Neural cell (in vitro differentiated cells): Measurements from ENCODE around the gene KIF12. TPM values are rescaled to one million over a fixed set of nuclear protein-coding genes. Genes with fewer than 3 reads are reported as not detected.

Source experiments
- H2AFZ ChIP-seq: fragments of 200-600, 300-800 bp; sonication (generic), shearing (Covaris generic); 2 replicates; pipeline ENCODE4 v1.6.0; 2014; ENCODE audit warnings: low read depth, mild to moderate bottlenecking, antibody characterized with exemption, low read length, moderate library complexity
- H3F3A ChIP-seq: fragments of 200-600 bp; shearing (Covaris generic); 2 replicates; pipeline ENCODE4 v1.6.1; 2016; ENCODE audit warnings: mild to moderate bottlenecking, moderate library complexity, mixed read lengths, antibody characterized with exemption, low read length; ENCODE audit not compliant: insufficient read depth, poor library complexity, severe bottlenecking
- H3K27ac ChIP-seq: fragments of 200-600, 300-800 bp; sonication (generic), shearing (Covaris generic); 2 replicates; pipeline ENCODE4 v1.5.1; 2014; ENCODE audit warnings: mild to moderate bottlenecking, low read length, moderate library complexity
- H3K27me3 ChIP-seq: fragments of 300-800, 200-600 bp; sonication (generic), shearing (Covaris generic); 2 replicates; pipeline ENCODE4 v1.6.0; 2014; ENCODE audit warnings: mild to moderate bottlenecking, low read depth, low read length, moderate library complexity; ENCODE audit not compliant: insufficient read depth
- H3K36me3 ChIP-seq: fragments of 300-800, 200-600 bp; sonication (generic), shearing (Covaris generic); 2 replicates; pipeline ENCODE4 v1.5.1; 2014; ENCODE audit warnings: mild to moderate bottlenecking, antibody characterized with exemption, low read length, moderate library complexity; ENCODE audit not compliant: insufficient read depth
- H3K4me2 ChIP-seq: fragments of 300-800, 200-600 bp; sonication (generic), shearing (Covaris generic); 2 replicates; pipeline ENCODE4 v1.6.0; 2014; ENCODE audit warnings: mild to moderate bottlenecking, low read length
- H3K4me3 ChIP-seq: fragments of 300-800, 200-600 bp; sonication (generic), shearing (Covaris generic); 2 replicates; pipeline ENCODE4 v1.5.1; 2014; ENCODE audit warnings: mild to moderate bottlenecking, low read length, moderate library complexity
- H3K79me2 ChIP-seq: fragments of 200-600 bp; shearing (Covaris generic); replicated peaks from 2 replicates; pipeline ENCODE4 v1.6.0; 2014; ENCODE audit warnings: mild to moderate bottlenecking, low read length, moderate library complexity; ENCODE audit not compliant: insufficient read depth
- H3K9ac ChIP-seq: fragments of 300-800, 200-600 bp; sonication (generic), shearing (Covaris generic); 2 replicates; pipeline ENCODE4 v1.6.1; 2016; ENCODE audit warnings: mild to moderate bottlenecking, low read length, mixed read lengths
- H3K9me2 ChIP-seq: fragments of 200-600 bp; shearing (Covaris generic); 2 replicates; pipeline ENCODE4 v1.6.1; 2016; ENCODE audit warnings: mild to moderate bottlenecking, low read length, mixed read lengths; ENCODE audit not compliant: insufficient read depth
- H3K9me3 ChIP-seq: fragments of 200-600, 300-800 bp; sonication (generic), shearing (Covaris generic); 2 replicates; pipeline ENCODE4 v1.6.1; 2016; ENCODE audit warnings: mild to moderate bottlenecking, mixed run types, low read length, moderate library complexity, mixed read lengths
- H4K20me1 ChIP-seq: fragments of 200-600 bp; shearing (Covaris generic); 2 replicates; pipeline ENCODE4 v1.6.1; 2016; ENCODE audit warnings: mild to moderate bottlenecking, mixed run types; ENCODE audit not compliant: insufficient read depth
- EP300 ChIP-seq: fragments of 450-650 bp; conservative IDR thresholded peaks from 2 replicates; pipeline ENCODE4 v1.6.1; 2014; ENCODE audit warnings: antibody characterized with exemption, mild to moderate bottlenecking, moderate library complexity; ENCODE audit not compliant: poor library complexity, severe bottlenecking
- EZH2 ChIP-seq: fragments of 200-600, 300-800 bp; shearing (Covaris generic), sonication (generic); IDR thresholded peaks from 2 replicates; pipeline ENCODE4 v1.6.1; 2014; ENCODE audit warnings: antibody characterized with exemption, low read length, borderline replicate concordance, mild to moderate bottlenecking; ENCODE audit not compliant: insufficient read depth, poor library complexity, severe bottlenecking
- MXI1 ChIP-seq: fragments of 450-650 bp; conservative IDR thresholded peaks from 2 replicates; pipeline ENCODE4 v1.6.1; 2014; ENCODE audit warnings: antibody characterized with exemption, mild to moderate bottlenecking; ENCODE audit not compliant: poor library complexity, severe bottlenecking
- POLR2AphosphoS5 ChIP-seq: IDR thresholded peaks from 2 replicates; pipeline ENCODE4 v1.6.1; 2012
- RAD21 ChIP-seq: fragments of 450-650 bp; conservative IDR thresholded peaks from 2 replicates; pipeline ENCODE4 v1.6.1; 2014; ENCODE audit warnings: antibody characterized with exemption, mild to moderate bottlenecking, moderate library complexity
- SMC3 ChIP-seq: fragments of 450-650 bp; conservative IDR thresholded peaks from 2 replicates; pipeline ENCODE4 v1.6.1; 2014; ENCODE audit warnings: antibody characterized with exemption, mild to moderate bottlenecking, moderate library complexity; ENCODE audit not compliant: poor library complexity
- TAF1 ChIP-seq: IDR thresholded peaks from 2 replicates; pipeline ENCODE4 v1.6.1; 2012; ENCODE audit warnings: low read depth
- polyA plus RNA-seq: library from polyadenylated mRNA; depleted of rRNA; stranded (reverse); fragments of >200 nt; gene quantifications from 2 replicates; pipeline ENCODE4 v1.2.3, GENCODE V29; 2014
- TF ChIP-seq, protein P1 (sequence below): fragments of 450-650 bp; IDR thresholded peaks from 2 replicates; pipeline ENCODE4 v1.5.1; 2014; ENCODE audit warnings: antibody characterized with exemption, mild to moderate bottlenecking, moderate library complexity; ENCODE audit not compliant: poor library complexity, severe bottlenecking
- TF ChIP-seq, protein P2 (sequence below): IDR thresholded peaks from 2 replicates; pipeline ENCODE4 v1.6.1; 2012; ENCODE audit warnings: borderline replicate concordance

Gene KIF12
- polyA plus RNA-seq, 1 donor from 2014 or later = not detected

DNA sequence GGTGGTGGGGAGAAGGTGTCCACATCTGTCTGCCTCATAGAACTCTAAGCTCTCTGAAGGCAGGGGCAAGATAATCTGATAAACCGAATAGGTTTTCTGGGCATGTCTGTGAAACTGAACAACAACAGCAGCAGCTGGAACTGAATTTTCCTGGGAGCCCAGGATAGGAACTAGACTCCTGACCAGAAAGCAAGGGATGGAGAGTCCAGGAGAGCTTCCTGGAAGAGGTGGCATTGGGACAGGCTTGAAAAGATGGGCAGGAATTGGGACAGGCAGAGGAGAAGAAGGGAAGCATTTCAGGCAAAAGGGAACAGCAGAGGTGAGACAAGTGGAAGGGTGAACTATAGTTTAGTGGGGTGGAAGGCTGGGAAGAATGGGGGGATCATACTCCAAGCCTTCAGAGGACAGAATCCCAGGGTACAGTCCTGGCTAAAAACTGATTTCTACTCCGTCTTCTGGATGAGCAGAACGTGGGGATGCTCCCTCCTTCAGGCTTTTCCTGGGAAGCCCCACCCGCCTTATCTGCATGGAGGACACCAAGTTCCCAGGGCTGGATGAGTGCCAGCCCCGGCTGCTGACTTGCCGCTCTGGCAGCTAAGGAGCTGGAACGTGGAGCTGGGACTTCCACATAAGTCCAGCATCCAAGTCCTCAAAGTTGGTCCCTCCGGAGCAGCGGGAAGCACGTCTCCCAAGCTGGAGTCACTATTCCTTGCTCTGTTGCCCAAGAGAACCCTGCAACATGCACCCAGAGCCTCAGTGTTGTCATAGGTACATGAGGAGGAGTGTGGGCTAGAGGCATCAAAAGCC lies 13.9 kb upstream of the KIF12 start:
- Histone ChIP-seq H2AFZ (no peak overlapping the region), H3K36me3 (no peaks in the 10 kb centered on the region), H3K27me3 (no peaks in the 10 kb centered on the region), H3K4me2 (no peak overlapping the region), H3K4me3 (no peak overlapping the region), H3K9me2 (no peaks in the 10 kb centered on the region), H4K20me1 (no peaks in the 10 kb centered on the region), H3K27ac (no peak overlapping the region), H3K9me3 (no peaks in the 10 kb centered on the region), H3K79me2 (no peaks in the 10 kb centered on the region), H3K9ac (no peak overlapping the region), H3F3A (no peaks in the 10 kb centered on the region)
- TF ChIP-seq EP300 (no peak), TAF1 (no peak), EZH2 (no peak), MXI1 (no peak), RAD21 (no peak), SMC3 (no peak), POLR2AphosphoS5 (no peak)
- TF ChIP-seq, protein P1, sequence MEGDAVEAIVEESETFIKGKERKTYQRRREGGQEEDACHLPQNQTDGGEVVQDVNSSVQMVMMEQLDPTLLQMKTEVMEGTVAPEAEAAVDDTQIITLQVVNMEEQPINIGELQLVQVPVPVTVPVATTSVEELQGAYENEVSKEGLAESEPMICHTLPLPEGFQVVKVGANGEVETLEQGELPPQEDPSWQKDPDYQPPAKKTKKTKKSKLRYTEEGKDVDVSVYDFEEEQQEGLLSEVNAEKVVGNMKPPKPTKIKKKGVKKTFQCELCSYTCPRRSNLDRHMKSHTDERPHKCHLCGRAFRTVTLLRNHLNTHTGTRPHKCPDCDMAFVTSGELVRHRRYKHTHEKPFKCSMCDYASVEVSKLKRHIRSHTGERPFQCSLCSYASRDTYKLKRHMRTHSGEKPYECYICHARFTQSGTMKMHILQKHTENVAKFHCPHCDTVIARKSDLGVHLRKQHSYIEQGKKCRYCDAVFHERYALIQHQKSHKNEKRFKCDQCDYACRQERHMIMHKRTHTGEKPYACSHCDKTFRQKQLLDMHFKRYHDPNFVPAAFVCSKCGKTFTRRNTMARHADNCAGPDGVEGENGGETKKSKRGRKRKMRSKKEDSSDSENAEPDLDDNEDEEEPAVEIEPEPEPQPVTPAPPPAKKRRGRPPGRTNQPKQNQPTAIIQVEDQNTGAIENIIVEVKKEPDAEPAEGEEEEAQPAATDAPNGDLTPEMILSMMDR = no peak
- TF ChIP-seq, protein P2, sequence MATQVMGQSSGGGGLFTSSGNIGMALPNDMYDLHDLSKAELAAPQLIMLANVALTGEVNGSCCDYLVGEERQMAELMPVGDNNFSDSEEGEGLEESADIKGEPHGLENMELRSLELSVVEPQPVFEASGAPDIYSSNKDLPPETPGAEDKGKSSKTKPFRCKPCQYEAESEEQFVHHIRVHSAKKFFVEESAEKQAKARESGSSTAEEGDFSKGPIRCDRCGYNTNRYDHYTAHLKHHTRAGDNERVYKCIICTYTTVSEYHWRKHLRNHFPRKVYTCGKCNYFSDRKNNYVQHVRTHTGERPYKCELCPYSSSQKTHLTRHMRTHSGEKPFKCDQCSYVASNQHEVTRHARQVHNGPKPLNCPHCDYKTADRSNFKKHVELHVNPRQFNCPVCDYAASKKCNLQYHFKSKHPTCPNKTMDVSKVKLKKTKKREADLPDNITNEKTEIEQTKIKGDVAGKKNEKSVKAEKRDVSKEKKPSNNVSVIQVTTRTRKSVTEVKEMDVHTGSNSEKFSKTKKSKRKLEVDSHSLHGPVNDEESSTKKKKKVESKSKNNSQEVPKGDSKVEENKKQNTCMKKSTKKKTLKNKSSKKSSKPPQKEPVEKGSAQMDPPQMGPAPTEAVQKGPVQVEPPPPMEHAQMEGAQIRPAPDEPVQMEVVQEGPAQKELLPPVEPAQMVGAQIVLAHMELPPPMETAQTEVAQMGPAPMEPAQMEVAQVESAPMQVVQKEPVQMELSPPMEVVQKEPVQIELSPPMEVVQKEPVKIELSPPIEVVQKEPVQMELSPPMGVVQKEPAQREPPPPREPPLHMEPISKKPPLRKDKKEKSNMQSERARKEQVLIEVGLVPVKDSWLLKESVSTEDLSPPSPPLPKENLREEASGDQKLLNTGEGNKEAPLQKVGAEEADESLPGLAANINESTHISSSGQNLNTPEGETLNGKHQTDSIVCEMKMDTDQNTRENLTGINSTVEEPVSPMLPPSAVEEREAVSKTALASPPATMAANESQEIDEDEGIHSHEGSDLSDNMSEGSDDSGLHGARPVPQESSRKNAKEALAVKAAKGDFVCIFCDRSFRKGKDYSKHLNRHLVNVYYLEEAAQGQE = no peak

DNA sequence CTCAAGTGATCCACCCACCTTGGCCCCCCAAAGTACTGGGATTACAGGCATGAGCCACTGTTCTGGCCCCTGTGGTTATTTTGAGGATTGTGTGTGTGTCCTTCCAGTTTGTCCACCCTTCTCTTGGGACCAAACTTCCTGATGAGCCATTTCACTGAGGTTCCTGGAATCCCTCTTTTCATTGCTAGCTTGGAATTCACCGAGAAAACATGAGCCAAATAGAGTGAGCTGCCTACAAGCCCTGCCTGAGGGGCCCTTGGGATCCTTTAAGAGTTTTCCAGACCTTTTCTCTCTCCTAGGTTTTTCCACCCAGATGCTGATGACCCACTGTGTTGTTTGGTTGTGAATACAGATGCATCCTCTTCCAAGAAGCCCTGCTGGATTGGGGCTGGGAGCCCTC lies 13.2 kb upstream of the KIF12 start:
- Histone ChIP-seq H4K20me1 (no peaks in the 10 kb centered on the region), H3K79me2 (no peaks in the 10 kb centered on the region), H3K9me3 (no peaks in the 10 kb centered on the region), H3K36me3 (no peaks in the 10 kb centered on the region), H2AFZ (no peak overlapping the region), H3K4me3 (no peak overlapping the region), H3K27ac (no peak overlapping the region), H3K4me2 (no peak overlapping the region), H3K9ac (no peak overlapping the region), H3K27me3 (no peaks in the 10 kb centered on the region), H3F3A (no peaks in the 10 kb centered on the region), H3K9me2 (no peaks in the 10 kb centered on the region)
- TF ChIP-seq, protein P1 = no peak
- no peak for TF ChIP-seq RAD21
- no peak for TF ChIP-seq TAF1
- no peak for TF ChIP-seq MXI1
- TF ChIP-seq POLR2AphosphoS5 = no peak
- TF ChIP-seq, protein P2 = no peak
